K562 (cell line): ENCODE data around the gene FAAP100. TPM values are rescaled to one million over a fixed set of nuclear protein-coding genes. Genes with fewer than 3 reads are reported as not detected.

Experiments
- KAT7 ChIP-seq: sonication (generic); formaldehyde crosslinking; IDR thresholded peaks from 2 replicates; pipeline ENCODE4 v1.8.0; 2022; ENCODE audit warnings: missing genetic modification reagents, mild to moderate bottlenecking, borderline replicate concordance
- MCM2 ChIP-seq: fragments of 450-650 bp; IDR thresholded peaks from 2 replicates; pipeline ENCODE4 v1.6.1; 2017; ENCODE audit warnings: low read depth, mild to moderate bottlenecking
- ZNF830 ChIP-seq: fragments of 250-450 bp; sonication (Bioruptor Pico); IDR thresholded peaks from 2 replicates; pipeline ENCODE4 v1.5.0; 2021; ENCODE audit warnings: mild to moderate bottlenecking
- polyA plus RNA-seq, 8 experiments: library from polyadenylated mRNA; depleted of rRNA in 4 of 8; stranded (reverse) in 5 of 8; unstranded in 3 of 8; fragments of >200 nt; fragmentation: Nextera tagmentation in 2 of 8; fragmentation: Illumina TruSeq in 1 of 8; extraction: Ambion mirVana in 2 of 8; extraction: Trizol in 1 of 8; gene quantifications; 2 replicates each; pipeline versions ENCODE4 v1.2.1 to v1.2.3, GENCODE V29; 2011 to 2014; ENCODE audit warnings: inconsistent platforms in 1 of 8, missing spikeins in 1 of 8
- total RNA-seq, 7 experiments: library from RNA; depleted of rRNA in 6 of 7; stranded (reverse); fragments of >200 nt in 6 of 7; fragmentation: Illumina TruSeq in 2 of 7; extraction: Trizol in 2 of 7; gene quantifications; 2 replicates each; pipeline versions ENCODE4 v1.2.1 to v1.2.3, GENCODE V29; 2011 to 2021; ENCODE audit warnings: low replicate concordance in 1 of 7
- TF ChIP-seq, protein P1 (sequence below): sonication (generic); formaldehyde crosslinking; IDR thresholded peaks from 2 replicates; pipeline ENCODE4 v1.8.0; 2022; ENCODE audit warnings: missing genetic modification reagents, mild to moderate bottlenecking, borderline replicate concordance
- TF ChIP-seq, protein P2 (sequence below): fragments of 450-650 bp; formaldehyde crosslinking; IDR thresholded peaks from 2 replicates; pipeline ENCODE4 v1.4.0; 2020; ENCODE audit warnings: mild to moderate bottlenecking, moderate library complexity
- TF ChIP-seq, protein P3 (sequence below): sonication (generic); IDR thresholded peaks from 2 replicates; pipeline ENCODE4 v1.6.1; 2016
- TF ChIP-seq, protein P4 (sequence below): fragments of 450-650 bp; IDR thresholded peaks from 2 replicates; pipeline ENCODE4 v1.6.1; 2018; ENCODE audit warnings: mild to moderate bottlenecking, low read depth; ENCODE audit not compliant: partially characterized antibody
- TF ChIP-seq, protein P5 (sequence below): IDR thresholded peaks from 2 replicates; pipeline ENCODE4 v1.6.1; 2012; ENCODE audit warnings: low read depth, low read length, improper control_type of control experiment, borderline replicate concordance
- TF ChIP-seq, protein P6 (sequence below): fragments of 450-650 bp; formaldehyde crosslinking; IDR thresholded peaks from 2 replicates; pipeline ENCODE4 v1.4.0; 2020; ENCODE audit warnings: mild to moderate bottlenecking, moderate library complexity

FAAP100 gene
- total and polyA plus RNA-seq, 9 of the 15 experiments (the other 6 are each of a cell fraction or from before 2014, with no cell fraction given) = 0.31 to 51.2 (median 12.6) TPM

DNA sequence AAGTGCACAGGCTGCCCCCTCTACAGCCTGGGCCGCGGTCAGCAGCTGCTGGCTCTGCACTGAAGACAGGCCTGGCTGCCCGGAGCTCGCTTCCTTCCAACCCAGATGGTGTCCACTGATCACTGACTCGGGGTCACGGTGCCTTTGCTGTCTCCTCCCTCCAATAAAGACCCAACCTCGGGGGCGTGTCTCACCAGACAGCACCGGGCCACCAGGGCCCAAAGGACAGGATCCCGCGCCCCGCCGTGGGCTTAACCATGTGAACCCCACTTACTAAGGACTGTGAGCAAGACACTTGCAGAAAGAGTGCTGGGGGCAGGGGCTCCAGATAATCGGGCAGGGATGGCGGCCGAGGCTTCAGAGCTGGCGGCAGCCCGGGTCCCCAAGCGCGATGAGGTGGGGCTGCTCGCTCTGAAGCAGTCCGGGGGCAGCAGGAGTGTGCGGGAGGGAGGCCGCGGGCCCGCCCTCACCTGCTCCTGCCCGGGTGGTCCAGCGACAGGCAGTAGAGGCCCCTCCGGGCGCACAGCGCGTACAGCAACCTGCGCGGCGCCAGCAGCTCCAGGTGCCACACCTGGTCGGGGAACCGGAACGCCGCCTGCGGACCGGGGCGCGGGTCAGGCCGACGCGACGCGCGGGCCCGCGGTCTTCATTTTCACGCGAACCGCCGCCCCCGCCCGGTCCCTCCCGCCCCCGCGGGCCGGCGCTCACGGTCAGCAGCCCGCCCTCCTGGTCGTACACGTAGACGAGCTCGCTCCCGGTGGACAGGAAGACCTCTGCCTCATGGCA is 502 bp downstream of the FAAP100 start (continued):
- TF ChIP-seq KAT7 (0 out of 2 replicates have a peak, but pooled peaks have one; percentile 31), ZNF830 (CRISPR knock-in tag) (no peak), MCM2 (no peak)
- TF ChIP-seq, protein P1, sequence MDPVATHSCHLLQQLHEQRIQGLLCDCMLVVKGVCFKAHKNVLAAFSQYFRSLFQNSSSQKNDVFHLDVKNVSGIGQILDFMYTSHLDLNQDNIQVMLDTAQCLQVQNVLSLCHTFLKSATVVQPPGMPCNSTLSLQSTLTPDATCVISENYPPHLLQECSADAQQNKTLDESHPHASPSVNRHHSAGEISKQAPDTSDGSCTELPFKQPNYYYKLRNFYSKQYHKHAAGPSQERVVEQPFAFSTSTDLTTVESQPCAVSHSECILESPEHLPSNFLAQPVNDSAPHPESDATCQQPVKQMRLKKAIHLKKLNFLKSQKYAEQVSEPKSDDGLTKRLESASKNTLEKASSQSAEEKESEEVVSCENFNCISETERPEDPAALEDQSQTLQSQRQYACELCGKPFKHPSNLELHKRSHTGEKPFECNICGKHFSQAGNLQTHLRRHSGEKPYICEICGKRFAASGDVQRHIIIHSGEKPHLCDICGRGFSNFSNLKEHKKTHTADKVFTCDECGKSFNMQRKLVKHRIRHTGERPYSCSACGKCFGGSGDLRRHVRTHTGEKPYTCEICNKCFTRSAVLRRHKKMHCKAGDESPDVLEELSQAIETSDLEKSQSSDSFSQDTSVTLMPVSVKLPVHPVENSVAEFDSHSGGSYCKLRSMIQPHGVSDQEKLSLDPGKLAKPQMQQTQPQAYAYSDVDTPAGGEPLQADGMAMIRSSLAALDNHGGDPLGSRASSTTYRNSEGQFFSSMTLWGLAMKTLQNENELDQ = no peak
- TF ChIP-seq, protein P2, sequence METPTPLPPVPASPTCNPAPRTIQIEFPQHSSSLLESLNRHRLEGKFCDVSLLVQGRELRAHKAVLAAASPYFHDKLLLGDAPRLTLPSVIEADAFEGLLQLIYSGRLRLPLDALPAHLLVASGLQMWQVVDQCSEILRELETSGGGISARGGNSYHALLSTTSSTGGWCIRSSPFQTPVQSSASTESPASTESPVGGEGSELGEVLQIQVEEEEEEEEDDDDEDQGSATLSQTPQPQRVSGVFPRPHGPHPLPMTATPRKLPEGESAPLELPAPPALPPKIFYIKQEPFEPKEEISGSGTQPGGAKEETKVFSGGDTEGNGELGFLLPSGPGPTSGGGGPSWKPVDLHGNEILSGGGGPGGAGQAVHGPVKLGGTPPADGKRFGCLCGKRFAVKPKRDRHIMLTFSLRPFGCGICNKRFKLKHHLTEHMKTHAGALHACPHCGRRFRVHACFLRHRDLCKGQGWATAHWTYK (CRISPR knock-in tag) = no peak
- TF ChIP-seq, protein P3, sequence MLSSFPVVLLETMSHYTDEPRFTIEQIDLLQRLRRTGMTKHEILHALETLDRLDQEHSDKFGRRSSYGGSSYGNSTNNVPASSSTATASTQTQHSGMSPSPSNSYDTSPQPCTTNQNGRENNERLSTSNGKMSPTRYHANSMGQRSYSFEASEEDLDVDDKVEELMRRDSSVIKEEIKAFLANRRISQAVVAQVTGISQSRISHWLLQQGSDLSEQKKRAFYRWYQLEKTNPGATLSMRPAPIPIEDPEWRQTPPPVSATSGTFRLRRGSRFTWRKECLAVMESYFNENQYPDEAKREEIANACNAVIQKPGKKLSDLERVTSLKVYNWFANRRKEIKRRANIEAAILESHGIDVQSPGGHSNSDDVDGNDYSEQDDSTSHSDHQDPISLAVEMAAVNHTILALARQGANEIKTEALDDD = no peak
- TF ChIP-seq, protein P4, sequence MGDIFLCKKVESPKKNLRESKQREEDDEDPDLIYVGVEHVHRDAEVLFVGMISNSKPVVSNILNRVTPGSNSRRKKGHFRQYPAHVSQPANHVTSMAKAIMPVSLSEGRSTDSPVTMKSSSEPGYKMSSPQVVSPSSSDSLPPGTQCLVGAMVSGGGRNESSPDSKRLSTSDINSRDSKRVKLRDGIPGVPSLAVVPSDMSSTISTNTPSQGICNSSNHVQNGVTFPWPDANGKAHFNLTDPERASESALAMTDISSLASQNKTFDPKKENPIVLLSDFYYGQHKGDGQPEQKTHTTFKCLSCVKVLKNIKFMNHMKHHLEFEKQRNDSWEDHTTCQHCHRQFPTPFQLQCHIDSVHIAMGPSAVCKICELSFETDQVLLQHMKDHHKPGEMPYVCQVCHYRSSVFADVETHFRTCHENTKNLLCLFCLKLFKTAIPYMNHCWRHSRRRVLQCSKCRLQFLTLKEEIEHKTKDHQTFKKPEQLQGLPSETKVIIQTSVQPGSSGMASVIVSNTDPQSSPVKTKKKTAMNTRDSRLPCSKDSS = no peak
- TF ChIP-seq, protein P5, sequence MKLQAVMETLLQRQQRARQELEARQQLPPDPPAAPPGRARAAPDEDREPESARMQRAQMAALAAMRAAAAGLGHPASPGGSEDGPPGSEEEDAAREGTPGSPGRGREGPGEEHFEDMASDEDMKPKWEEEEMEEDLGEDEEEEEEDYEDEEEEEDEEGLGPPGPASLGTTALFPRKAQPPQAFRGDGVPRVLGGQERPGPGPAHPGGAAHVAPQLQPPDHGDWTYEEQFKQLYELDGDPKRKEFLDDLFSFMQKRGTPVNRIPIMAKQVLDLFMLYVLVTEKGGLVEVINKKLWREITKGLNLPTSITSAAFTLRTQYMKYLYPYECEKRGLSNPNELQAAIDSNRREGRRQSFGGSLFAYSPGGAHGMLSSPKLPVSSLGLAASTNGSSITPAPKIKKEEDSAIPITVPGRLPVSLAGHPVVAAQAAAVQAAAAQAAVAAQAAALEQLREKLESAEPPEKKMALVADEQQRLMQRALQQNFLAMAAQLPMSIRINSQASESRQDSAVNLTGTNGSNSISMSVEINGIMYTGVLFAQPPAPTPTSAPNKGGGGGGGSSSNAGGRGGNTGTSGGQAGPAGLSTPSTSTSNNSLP = no peak
- TF ChIP-seq, protein P6, sequence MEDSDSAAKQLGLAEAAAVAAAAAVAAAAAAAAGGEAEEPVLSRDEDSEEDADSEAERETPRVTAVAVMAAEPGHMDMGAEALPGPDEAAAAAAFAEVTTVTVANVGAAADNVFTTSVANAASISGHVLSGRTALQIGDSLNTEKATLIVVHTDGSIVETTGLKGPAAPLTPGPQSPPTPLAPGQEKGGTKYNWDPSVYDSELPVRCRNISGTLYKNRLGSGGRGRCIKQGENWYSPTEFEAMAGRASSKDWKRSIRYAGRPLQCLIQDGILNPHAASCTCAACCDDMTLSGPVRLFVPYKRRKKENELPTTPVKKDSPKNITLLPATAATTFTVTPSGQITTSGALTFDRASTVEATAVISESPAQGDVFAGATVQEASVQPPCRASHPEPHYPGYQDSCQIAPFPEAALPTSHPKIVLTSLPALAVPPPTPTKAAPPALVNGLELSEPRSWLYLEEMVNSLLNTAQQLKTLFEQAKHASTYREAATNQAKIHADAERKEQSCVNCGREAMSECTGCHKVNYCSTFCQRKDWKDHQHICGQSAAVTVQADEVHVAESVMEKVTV (CRISPR knock-in tag) = no peak
